ENCODE results near the gene WASHC3. TPM values are rescaled to one million over a fixed set of nuclear protein-coding genes. Genes with fewer than 3 reads are reported as not detected.

WASHC3 gene
- total and polyA plus RNA-seq, 10 of the 15 experiments (the other 5 are each of a cell fraction or from before 2014, with no cell fraction given) = 18.8 to 106 (median 64.3) TPM

- in situ Hi-C loops (cut with MboI) = no loop called here
Measured at GRCh38 chr12:102008615-102009126, 53.1 kb downstream of the WASHC3 start.

More at GRCh38 chr12:102008615-102009126, 53.1 kb downstream of the WASHC3 start:
- no peak for TF ChIP-seq FOXM1 (IDR thresholded peaks at IDR 0.05; ENCODE audit: low read depth, low read length)
- TF ChIP-seq CBX3 (IDR thresholded peaks at IDR 0.05; ENCODE audit: borderline replicate concordance, low read depth) = no peak
- no peak for TF ChIP-seq POLR2A (IDR thresholded peaks at IDR 0.05; ENCODE audit: low read depth, low read length)
- no peak for TF ChIP-seq ZBED1 (IDR thresholded peaks at IDR 0.05; ENCODE audit: borderline replicate concordance)
- no peak for TF ChIP-seq PAX5 (IDR thresholded peaks at IDR 0.05; ENCODE audit: borderline replicate concordance, low read depth, low read length)
- no peak for TF ChIP-seq ATF2 (IDR thresholded peaks at IDR 0.05; ENCODE audit: low read length)
- Histone ChIP-seq H3K4me2 (ENCODE audit: control insufficient read depth, insufficient read depth) (no peak overlapping the region), H3K9ac (ENCODE audit: control insufficient read depth, insufficient read depth, low read length) (no peak overlapping the region), H3K27me3 (replicated peaks in 1 of 2; ENCODE audit: control insufficient read depth in 2 of 2, insufficient read depth in 2 of 2, low read length in 1 of 2) (no peaks in the 10 kb centered on the region), H3K27ac (ENCODE audit: control insufficient read depth, insufficient read depth) (no peak overlapping the region), H3K9me3 (replicated peaks; ENCODE audit: control insufficient read depth, insufficient read depth, low read length) (no peaks in the 10 kb centered on the region), H3K79me2 (ENCODE audit: control insufficient read depth, insufficient read depth, low read length) (peaks cover 15% of the 10 kb centered on the region), H4K20me1 (ENCODE audit: control insufficient read depth, insufficient read depth) (no peaks in the 10 kb centered on the region), H2AFZ (ENCODE audit: control insufficient read depth, low read depth, low read length) (no peak overlapping the region), H3K36me3 (ENCODE audit: control insufficient read depth in 2 of 2, insufficient read depth in 2 of 2, low read length in 1 of 2) (no peaks in the 10 kb centered on the region; a peak in 1 of 4 replicates), H3K4me3 (no peak overlapping the region), H3K4me1 (ENCODE audit: control insufficient read depth, insufficient read depth, low read length) (peaks cover 21% of the 10 kb centered on the region)
- no peak for FAIRE-seq
- POLR2A ChIA-PET = interaction anchor here (1.3 kb wide), 1 partner anchor 53 kb away, joined by 3 read pairs; the partner anchor contains the start of gene WASHC3
- BruUV-seq (replicated peaks) = no TSS peak
- intact Hi-C loops (cut with micrococcal nuclease; ENCODE audit: unreplicated experiment) = no loop called here
- DNase-seq (ENCODE audit: low read depth, low spot score) = no peak
- no peak for ATAC-seq
- CTCF ChIA-PET = no interaction called here
- SMC1A ChIA-PET (ENCODE audit: uncharacterized antibody, unreplicated experiment) = interaction anchor here (0.8 to 1.5 kb wide), 4 partner anchors 33 to 161 kb away, joined by 3 to 4 read pairs (median 3); no protein-coding TSS in a partner anchor
- WGBS (ENCODE audit: insufficient coverage, insufficient replicate concordance, low lambda C conversion rate, missing lambda C conversion rate) = 93% methylated on average over 1 of the region's 1 CpG
- RAD21 ChIA-PET (ENCODE audit: unreplicated experiment) = interaction anchor here (2.2 kb wide), 1 partner anchor 69 kb away, joined by 5 read pairs; no protein-coding TSS in a partner anchor
